ENCODE data around the gene PPP1R9B.

Gene PPP1R9B

GRCh38 chr17:50154604-50155003 lies 4.1 kb upstream of the PPP1R9B start:
- Histone ChIP-seq H3K4me3 (ENCODE audit: low read length) (no peak overlapping the region), H3K9ac (ENCODE audit: low read length) (no peak overlapping the region), H3K4me1 (ENCODE audit: control insufficient read depth, insufficient read depth, low read length) (peaks cover 17% of the 10 kb centered on the region), H3K36me3 (ENCODE audit: control insufficient read depth, insufficient read depth, low read length) (no peaks in the 10 kb centered on the region), H3K27ac (ENCODE audit: low read depth, low read length) (no peak overlapping the region), H3K27me3 (ENCODE audit: control insufficient read depth, insufficient read depth, low read length) (no peaks in the 10 kb centered on the region)

DNA sequence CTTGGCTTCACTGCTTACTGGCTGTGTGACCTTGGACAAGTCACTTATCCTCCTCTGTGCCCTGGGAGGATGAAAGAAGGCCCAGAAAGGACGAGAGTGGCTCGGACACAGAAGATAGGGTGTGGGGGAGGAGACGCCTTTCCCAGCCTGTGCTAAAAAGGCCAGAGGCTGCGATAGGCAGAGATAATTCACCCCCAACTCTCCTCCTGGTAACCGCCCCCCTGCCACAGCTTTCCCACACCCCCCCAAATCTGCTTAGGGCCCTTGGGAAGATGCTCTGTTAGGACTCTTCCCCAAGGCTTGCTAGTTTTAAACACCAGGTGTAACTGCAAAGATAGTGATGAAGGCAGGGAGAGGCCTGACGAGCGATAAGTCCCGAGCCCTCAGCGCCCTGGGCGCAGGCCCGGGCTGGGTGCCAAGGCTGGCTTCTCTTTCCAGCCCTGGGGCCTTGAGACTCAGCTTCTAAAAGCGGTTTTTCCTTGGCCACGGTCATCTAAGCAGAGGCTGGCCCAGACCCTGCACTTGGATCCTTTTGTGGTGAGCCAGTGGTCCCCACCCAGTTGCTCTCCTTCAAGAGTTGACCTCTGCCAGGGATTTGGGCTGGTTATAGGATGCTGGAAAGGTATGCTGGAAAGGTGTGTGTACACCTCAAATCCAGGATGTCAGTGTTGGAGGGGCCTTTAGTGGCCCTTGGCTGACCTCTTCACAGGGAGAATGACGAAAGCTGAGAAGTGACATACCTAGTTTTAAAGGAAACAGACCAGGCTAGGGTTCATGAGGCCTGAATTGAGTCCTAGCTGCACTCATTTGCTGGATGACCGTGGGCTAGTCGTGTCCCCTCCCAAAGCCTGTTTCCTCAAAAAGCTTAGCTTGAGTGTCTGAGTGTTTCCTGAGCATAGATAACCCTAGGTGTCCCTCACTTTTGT lies 3.4 kb upstream of the PPP1R9B start:
- Histone ChIP-seq H3K4me3 (ENCODE audit: low read length) (no peak overlapping the region), H3K36me3 (ENCODE audit: control insufficient read depth, insufficient read depth, low read length) (no peaks in the 10 kb centered on the region), H3K4me1 (ENCODE audit: control insufficient read depth, insufficient read depth, low read length) (peaks cover 17% of the 10 kb centered on the region), H3K27me3 (ENCODE audit: control insufficient read depth, insufficient read depth, low read length) (no peaks in the 10 kb centered on the region), H3K9ac (ENCODE audit: low read length) (no peak overlapping the region), H3K27ac (ENCODE audit: low read depth, low read length) (peak overlapping the region; percentile 11)

- Histone ChIP-seq H3K36me3 (ENCODE audit: control insufficient read depth, insufficient read depth, low read length) (no peaks in the 10 kb centered on the region), H3K27ac (ENCODE audit: low read depth, low read length) (peak overlapping the region; percentile 79), H3K9ac (ENCODE audit: low read length) (no peak overlapping the region), H3K4me1 (ENCODE audit: control insufficient read depth, insufficient read depth, low read length) (peaks cover 20% of the 10 kb centered on the region), H3K27me3 (ENCODE audit: control insufficient read depth, insufficient read depth, low read length) (no peaks in the 10 kb centered on the region), H3K4me3 (ENCODE audit: low read length) (no peak overlapping the region)
These were observed 2.3 kb upstream of the PPP1R9B start for GRCh38 chr17:50152736-50153135.

DNA sequence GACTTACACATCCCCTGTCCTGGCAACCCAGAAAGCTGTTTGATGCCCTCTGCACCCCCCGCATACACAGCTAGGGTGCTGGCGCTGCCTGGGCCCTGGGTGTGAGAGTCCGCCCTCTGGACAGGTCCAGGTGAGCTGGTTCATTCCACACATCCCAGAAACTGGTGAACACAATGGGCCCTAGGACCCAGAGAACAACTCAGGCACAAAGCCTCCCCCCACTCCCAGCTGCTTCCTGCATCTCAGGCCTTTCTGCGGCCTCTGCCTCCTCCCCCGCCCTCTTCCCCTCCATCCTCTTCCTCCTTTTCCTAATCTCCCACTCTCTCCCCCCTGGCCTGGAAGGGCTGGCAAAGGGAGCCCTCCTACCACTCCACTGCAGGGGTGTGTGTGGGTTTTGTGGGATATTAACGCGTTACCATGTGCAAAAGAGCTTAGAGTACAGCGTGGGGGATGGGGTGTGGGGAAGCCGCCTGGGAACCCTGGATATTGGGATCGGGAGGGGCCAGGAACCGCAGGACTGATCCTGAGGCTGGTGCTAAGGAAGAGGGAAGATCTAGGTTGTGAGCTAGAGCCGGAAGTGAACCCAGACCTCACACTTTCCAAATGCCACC lies 1.6 kb upstream of the PPP1R9B start:
- Histone ChIP-seq H3K27me3 (ENCODE audit: control insufficient read depth, insufficient read depth, low read length) (no peaks in the 10 kb centered on the region), H3K4me1 (ENCODE audit: control insufficient read depth, insufficient read depth, low read length) (peaks cover 20% of the 10 kb centered on the region), H3K4me3 (ENCODE audit: low read length) (peak overlapping the region; percentile 61), H3K36me3 (ENCODE audit: control insufficient read depth, insufficient read depth, low read length) (no peaks in the 10 kb centered on the region), H3K27ac (ENCODE audit: low read depth, low read length) (peak overlapping the region; percentile 79), H3K9ac (ENCODE audit: low read length) (peak overlapping the region; percentile 88)

GRCh38 chr17:50151041-50151936 lies 812 bp upstream of the PPP1R9B start:
- no peaks in the 10 kb centered on the region for H3K36me3 ChIP-seq (ENCODE audit: control insufficient read depth, insufficient read depth, low read length)

GRCh38 chr17:50149417-50150353 lies 792 bp downstream of the PPP1R9B start:
- Histone ChIP-seq H3K9ac (ENCODE audit: low read length) (peak overlapping the region; percentile 27), H3K27ac (ENCODE audit: low read depth, low read length) (peak overlapping the region; percentile 69), H3K4me3 (ENCODE audit: low read length) (peak overlapping the region; percentile 81), H3K27me3 (ENCODE audit: control insufficient read depth, insufficient read depth, low read length) (no peaks in the 10 kb centered on the region), H3K36me3 (ENCODE audit: control insufficient read depth, insufficient read depth, low read length) (peaks cover 7% of the 10 kb centered on the region), H3K4me1 (ENCODE audit: control insufficient read depth, insufficient read depth, low read length) (peaks cover 21% of the 10 kb centered on the region)

More at GRCh38 chr17:50151041-50151936, 812 bp upstream of the PPP1R9B start:
- H3K27ac ChIP-seq (ENCODE audit: low read depth, low read length) = peak overlapping the region; percentile 79
- H3K4me1 ChIP-seq (ENCODE audit: control insufficient read depth, insufficient read depth, low read length) = peaks cover 25% of the 10 kb centered on the region
- H3K27me3 ChIP-seq (ENCODE audit: control insufficient read depth, insufficient read depth, low read length) = no peaks in the 10 kb centered on the region
- peak overlapping the region; percentile 50 for H3K9ac ChIP-seq (ENCODE audit: low read length)
- peak overlapping the region; percentile 81 for H3K4me3 ChIP-seq (ENCODE audit: low read length)

GRCh38 chr17:50149091-50149416 lies 1.4 kb downstream of the PPP1R9B start:
- peaks cover 19% of the 10 kb centered on the region for H3K4me1 ChIP-seq (ENCODE audit: control insufficient read depth, insufficient read depth, low read length)
- no peaks in the 10 kb centered on the region for H3K27me3 ChIP-seq (ENCODE audit: control insufficient read depth, insufficient read depth, low read length)
- peak overlapping the region; percentile 69 for H3K27ac ChIP-seq (ENCODE audit: low read depth, low read length)
- H3K9ac ChIP-seq (ENCODE audit: low read length) = no peak overlapping the region
- peak overlapping the region; percentile 81 for H3K4me3 ChIP-seq (ENCODE audit: low read length)
- H3K36me3 ChIP-seq (ENCODE audit: control insufficient read depth, insufficient read depth, low read length) = peaks cover 12% of the 10 kb centered on the region

- Histone ChIP-seq H3K27me3 (ENCODE audit: control insufficient read depth, insufficient read depth, low read length) (no peaks in the 10 kb centered on the region), H3K4me1 (ENCODE audit: control insufficient read depth, insufficient read depth, low read length) (peaks cover 19% of the 10 kb centered on the region), H3K36me3 (ENCODE audit: control insufficient read depth, insufficient read depth, low read length) (peaks cover 16% of the 10 kb centered on the region), H3K27ac (ENCODE audit: low read depth, low read length) (peak overlapping the region; percentile 68), H3K4me3 (ENCODE audit: low read length) (peak overlapping the region; percentile 67), H3K9ac (ENCODE audit: low read length) (peak overlapping the region; percentile 47)
These were observed 2.0 kb downstream of the PPP1R9B start for GRCh38 chr17:50148226-50149090.

DNA sequence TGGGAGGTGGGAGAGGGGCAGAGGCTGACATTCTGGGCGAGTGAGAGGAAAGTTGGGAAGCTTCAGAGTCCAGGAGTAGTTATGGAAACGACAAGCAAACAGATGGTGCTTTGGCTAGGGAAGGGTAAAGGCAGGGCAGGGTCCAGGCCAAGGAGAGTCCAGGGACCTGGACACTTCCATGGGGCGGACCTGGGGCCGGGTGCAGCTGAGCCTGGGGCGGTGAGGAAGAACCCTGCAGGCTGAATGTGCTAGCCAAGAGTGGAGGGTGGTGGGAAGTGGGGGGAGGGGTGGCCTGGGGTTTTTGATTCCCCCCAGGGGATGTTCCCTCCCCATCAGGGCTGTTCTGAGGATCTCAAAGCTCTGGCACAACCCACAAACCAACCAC lies 2.6 kb downstream of the PPP1R9B start:
- H3K36me3 ChIP-seq (ENCODE audit: control insufficient read depth, insufficient read depth, low read length) = peaks cover 19% of the 10 kb centered on the region
- peaks cover 19% of the 10 kb centered on the region for H3K4me1 ChIP-seq (ENCODE audit: control insufficient read depth, insufficient read depth, low read length)
- H3K27me3 ChIP-seq (ENCODE audit: control insufficient read depth, insufficient read depth, low read length) = no peaks in the 10 kb centered on the region
- no peak overlapping the region for H3K9ac ChIP-seq (ENCODE audit: low read length)
- H3K4me3 ChIP-seq (ENCODE audit: low read length) = peak overlapping the region; percentile 67
- H3K27ac ChIP-seq (ENCODE audit: low read depth, low read length) = peak overlapping the region; percentile 68

GRCh38 chr17:50146927-50147665 lies 3.4 kb downstream of the PPP1R9B start:
- Histone ChIP-seq H3K4me1 (ENCODE audit: control insufficient read depth, insufficient read depth, low read length) (peaks cover 12% of the 10 kb centered on the region), H3K9ac (ENCODE audit: low read length) (no peak overlapping the region), H3K36me3 (ENCODE audit: control insufficient read depth, insufficient read depth, low read length) (peaks cover 26% of the 10 kb centered on the region), H3K27ac (ENCODE audit: low read depth, low read length) (peak overlapping the region; percentile 68), H3K27me3 (ENCODE audit: control insufficient read depth, insufficient read depth, low read length) (no peaks in the 10 kb centered on the region), H3K4me3 (ENCODE audit: low read length) (peak overlapping the region; percentile 67)

Data from rectal smooth muscle tissue (tissue), 1 donor.